Right cardiac atrium (tissue), 5 donors: ENCODE data around the gene ZNF682. TPM values are rescaled to one million over a fixed set of nuclear protein-coding genes. Genes with fewer than 3 reads are reported as not detected.
"Not testable (repeated sequence)": the region's sequence is repeated elsewhere in the genome, so short reads cannot be mapped to it uniquely, and the experiment has no call there.

Source experiments
- ATAC-seq, 2 donors: fragments of 200-7000 bp; cut with Tn5 transposase; one replicate each; pipeline versions ENCODE4 v1.8.0 to v1.9.1; 2020; ENCODE audit warnings: moderate library complexity in 2 of 2, mild to moderate bottlenecking in 1 of 2
- DNase-seq, 3 donors: peaks; one replicate each; pipeline ENCODE4 v3.0.0-alpha.2; 2020
- H3K27ac ChIP-seq: one replicate; pipeline ENCODE4 v1.5.1; 2013; ENCODE audit warnings: mild to moderate bottlenecking, low read length, control low read depth, moderate library complexity
- H3K27me3 ChIP-seq: one replicate; pipeline ENCODE4 v1.6.1; 2013; ENCODE audit not compliant: control insufficient read depth, insufficient read depth
- H3K4me1 ChIP-seq: one replicate; pipeline ENCODE4 v1.6.1; 2013; ENCODE audit warnings: low read length; ENCODE audit not compliant: control insufficient read depth, insufficient read depth
- H3K4me3 ChIP-seq: one replicate; pipeline ENCODE4 v1.5.1; 2013; ENCODE audit warnings: low read length, control low read depth
- H3K9me3 ChIP-seq: one replicate; pipeline ENCODE4 v1.6.1; 2013; ENCODE audit warnings: low read length; ENCODE audit not compliant: control insufficient read depth
- WGBS: extraction: QIAGEN DNeasy Blood & Tissue Kit; methylation state at CpG from one replicate; pipeline ENCODE4 v1.1.7; 2013; 5-methylcytosine and 5-hydroxymethylcytosine counted together
- intact Hi-C, 4 donors: fragments of 100-400 bp; cut with DNase I; formaldehyde crosslinking; loops; one replicate each; pipeline versions ENCODE4 v1.11.0 to v1.14.0; 2022 to 2023
- long read RNA-seq, 4 donors: library from polyadenylated mRNA; unstranded; transcript quantifications; one replicate each; pipeline ENCODE4 v2.0.0, GENCODE V29; 2020 to 2021
- polyA plus RNA-seq: library from polyadenylated mRNA; stranded (reverse); fragments of 200-250 nt; gene quantifications from one replicate; pipeline ENCODE4 v1.2.3, GENCODE V29; 2013
- total RNA-seq, 4 donors: library from RNA; stranded (reverse); fragmentation: NEBNext Ultra II Directional; extraction: Animal tissue kit (Norgen Biotek cat#: 25700); gene quantifications; one replicate each; pipeline ENCODE4 v1.2.1, GENCODE V29; 2021
- donor health status: healthy with polysubstance abuse.
- donor health status: DM: no; HTN: yes; CAD: no.
- donor health status: DM: no; HTN: no; CAD: no.
- donor health status: DM: no; HTN: yes; CAD: no; lungs with severe emphysema.
- donor health status: DM: yes; HTN: yes; CAD: no.

ZNF682 gene
- total RNA-seq (1 to 10 TPM; 3.4 to 4.2 (median 4.0) TPM), polyA plus RNA-seq (3.2 TPM)
- long read RNA-seq, donor 1, partial matches to known transcripts: 0 of 4 reads
- long read RNA-seq, donor 1, other reads (novel, unspliced or antisense): 0 of 4 reads
- long read RNA-seq, donor 2, partial matches to known transcripts: 0 of 2 reads
- long read RNA-seq, donor 2, other reads (novel, unspliced or antisense): 1 of 2 reads
- long read RNA-seq, donor 3, transcript ZNF682-203 (4 exons, 3,245 nt): major isoform, 9 of 18 reads
- long read RNA-seq, donor 3, partial matches to known transcripts: 0 of 18 reads
- long read RNA-seq, donor 3, other reads (novel, unspliced or antisense): 5 of 18 reads
- long read RNA-seq, donor 4, partial matches to known transcripts: 0 of 1 reads
- long read RNA-seq, donor 4, other reads (novel, unspliced or antisense): 1 of 1 reads

- ATAC-seq (peak; percentile 100), DNase-seq (peak; percentile 96 to 98 (median 97))
- Histone ChIP-seq H3K4me3 (peak within 1 kb of the TSS; percentile 72), H3K4me1 (no peaks in the 10 kb centered on the region), H3K27ac (peak within 1 kb of the TSS; percentile 6), H3K9me3 (no peaks in the 10 kb centered on the region), H3K27me3 (no peaks in the 10 kb centered on the region)
- intact Hi-C loops: no loop called here
- under 1% methylated on average over 25 of the region's 25 CpGs for WGBS
Observed at GRCh38 chr19:20039203-20039723, at the start of gene ZNF682. TSS of gene ZNF682 (minus strand) at chr19:20039505. CDS start at chr19:20039345, 160 bp downstream.

GRCh38 chr19:20082876-20083275 is 43.6 kb upstream of the ZNF682 start:
- intact Hi-C loops, H3K27ac ChIP-seq, DNase-seq, H3K27me3 ChIP-seq, ATAC-seq, H3K4me3 ChIP-seq, H3K9me3 ChIP-seq, H3K4me1 ChIP-seq: not testable (repeated sequence)
- 59% methylated on average over 7 of the region's 7 CpGs for WGBS

- intact Hi-C loops, DNase-seq, H3K27ac ChIP-seq, H3K27me3 ChIP-seq, H3K9me3 ChIP-seq, H3K4me1 ChIP-seq, ATAC-seq, H3K4me3 ChIP-seq: not testable (repeated sequence)
- WGBS: 71% methylated on average over 3 of the region's 3 CpGs
Observed at GRCh38 chr19:20082232-20082833, 43.0 kb upstream of the ZNF682 start.

GRCh38 chr19:20080656-20081055 is 41.4 kb upstream of the ZNF682 start:
- intact Hi-C loops: no loop called here
- H3K9me3 ChIP-seq: no peaks in the 10 kb centered on the region
- DNase-seq: no peak
- WGBS: 34% methylated on average over 3 of the region's 3 CpGs
- H3K4me1 ChIP-seq: no peaks in the 10 kb centered on the region
- no peaks in the 10 kb centered on the region for H3K27me3 ChIP-seq
- no peak for ATAC-seq
- no peak overlapping the region for H3K4me3 ChIP-seq
- H3K27ac ChIP-seq: no peak overlapping the region

- no peaks in the 10 kb centered on the region for H3K4me1 ChIP-seq
- DNase-seq (peak in 1 of 3 donors; percentile 49), ATAC-seq (no peak)
- no peaks in the 10 kb centered on the region for H3K27me3 ChIP-seq
- intact Hi-C loops: no loop called here
- no peaks in the 10 kb centered on the region for H3K9me3 ChIP-seq
- 47% methylated on average over 8 of the region's 8 CpGs for WGBS
- H3K4me3 ChIP-seq: no peak overlapping the region
- H3K27ac ChIP-seq: no peak overlapping the region
Observed at GRCh38 chr19:20079476-20079875, 40.2 kb upstream of the ZNF682 start.

- DNase-seq (peak; percentile 40 to 68 (median 56)), ATAC-seq (peak; percentile 46 to 48)
- Histone ChIP-seq H3K4me3 (peak overlapping the region; percentile 84), H3K27me3 (no peaks in the 10 kb centered on the region), H3K27ac (no peak overlapping the region), H3K4me1 (no peaks in the 10 kb centered on the region), H3K9me3 (no peaks in the 10 kb centered on the region)
- under 1% methylated on average over 19 of the region's 19 CpGs for WGBS
- intact Hi-C loops: no loop called here
Observed at GRCh38 chr19:20078581-20079031, 39.3 kb upstream of the ZNF682 start.

GRCh38 chr19:20077791-20078463 is 38.6 kb upstream of the ZNF682 start, which contains the start of gene ZNF90:
TSS of gene ZNF90 (plus strand) at chr19:20078000. CDS start at chr19:20078133, 133 bp downstream.
- Histone ChIP-seq H3K27ac (peak within 1 kb of the TSS; percentile 91), H3K27me3 (no peaks in the 10 kb centered on the region), H3K4me3 (peak within 1 kb of the TSS; percentile 84), H3K4me1 (no peaks in the 10 kb centered on the region), H3K9me3 (no peaks in the 10 kb centered on the region)
- WGBS: 1% methylated on average over 28 of the region's 28 CpGs
- peak; percentile 98 to 99 for ATAC-seq
- peak; percentile 95 to 98 (median 96) for DNase-seq
- intact Hi-C loops: no loop called here

GRCh38 chr19:20072936-20073335 is 33.6 kb upstream of the ZNF682 start:
- Histone ChIP-seq H3K9me3 (no peaks in the 10 kb centered on the region), H3K27me3 (no peaks in the 10 kb centered on the region), H3K4me3 (no peak overlapping the region), H3K4me1 (no peaks in the 10 kb centered on the region), H3K27ac (no peak overlapping the region)
- DNase-seq: no peak
- no peak for ATAC-seq
- intact Hi-C loops: no loop called here
- 91% methylated on average over 5 of the region's 5 CpGs for WGBS

- intact Hi-C loops: no loop called here
- 65% methylated on average over 2 of the region's 2 CpGs for WGBS
- no peak overlapping the region for H3K4me3 ChIP-seq
- no peaks in the 10 kb centered on the region for H3K27me3 ChIP-seq
- no peak overlapping the region for H3K27ac ChIP-seq
- DNase-seq (no peak), ATAC-seq (no peak)
- H3K9me3 ChIP-seq: no peaks in the 10 kb centered on the region
- H3K4me1 ChIP-seq: no peaks in the 10 kb centered on the region
Observed at GRCh38 chr19:20070691-20071090, 31.4 kb upstream of the ZNF682 start.

- ATAC-seq, DNase-seq, intact Hi-C loops, H3K27me3 ChIP-seq, H3K4me1 ChIP-seq, H3K27ac ChIP-seq, H3K9me3 ChIP-seq, H3K4me3 ChIP-seq: not testable (repeated sequence)
- 32% methylated on average over 7 of the region's 7 CpGs for WGBS
Observed at GRCh38 chr19:20068559-20068958, 29.3 kb upstream of the ZNF682 start.
